Muscle of leg (tissue), 11 donors: ENCODE data around the gene MIGA2. TPM values are rescaled to one million over a fixed set of nuclear protein-coding genes. Genes with fewer than 3 reads are reported as not detected.
"Not testable (repeated sequence)": the region's sequence is repeated elsewhere in the genome, so short reads cannot be mapped to it uniquely, and the experiment has no call there.

Experiments
- DNase-seq: peaks from one replicate; pipeline ENCODE4 v3.0.0; 2013
- H3K27ac ChIP-seq: one replicate; pipeline ENCODE4 v1.5.1; 2013; ENCODE audit warnings: mild to moderate bottlenecking, low read length, control low read depth
- H3K27me3 ChIP-seq: one replicate; pipeline ENCODE4 v1.6.1; 2013; ENCODE audit warnings: low read length; ENCODE audit not compliant: control insufficient read depth, insufficient read depth
- H3K36me3 ChIP-seq: one replicate; pipeline ENCODE4 v1.6.1; 2013; ENCODE audit warnings: low read length; ENCODE audit not compliant: control insufficient read depth, insufficient read depth
- H3K4me1 ChIP-seq: one replicate; pipeline ENCODE4 v1.6.1; 2013; ENCODE audit warnings: low read length; ENCODE audit not compliant: control insufficient read depth, insufficient read depth
- H3K4me3 ChIP-seq: one replicate; pipeline ENCODE4 v1.5.1; 2013; ENCODE audit warnings: low read length, control low read depth
- H3K9me3 ChIP-seq: replicated peaks from 2 replicates; pipeline ENCODE4 v1.6.1; 2013; ENCODE audit warnings: low read depth, low read length; ENCODE audit not compliant: control insufficient read depth
- WGBS: methylation state at CpG from one replicate; pipeline ENCODE4 v1.1.5; 2013; ENCODE audit warnings: missing lambda C conversion rate; ENCODE audit not compliant: insufficient coverage; 5-methylcytosine and 5-hydroxymethylcytosine counted together
- polyA plus RNA-seq, 8 donors: library from polyadenylated mRNA; unstranded; fragments of 120-200 nt; gene quantifications; one replicate each; pipeline versions ENCODE4 v1.2.1 to v1.2.3, GENCODE V29; 2013; ENCODE audit warnings: inconsistent platforms in 1 of 8, low replicate concordance in 1 of 8; ENCODE audit not compliant: insufficient read length in 8 of 8, insufficient read depth in 1 of 8
- total RNA-seq: library from RNA; stranded (reverse); fragments of 120-200 nt; gene quantifications from one replicate; pipeline ENCODE4 v1.2.4, GENCODE V29; 2013

Gene MIGA2
- total and polyA plus RNA-seq, 9 donors: 12.4 to 18.2 (median 14.7) TPM

DNA sequence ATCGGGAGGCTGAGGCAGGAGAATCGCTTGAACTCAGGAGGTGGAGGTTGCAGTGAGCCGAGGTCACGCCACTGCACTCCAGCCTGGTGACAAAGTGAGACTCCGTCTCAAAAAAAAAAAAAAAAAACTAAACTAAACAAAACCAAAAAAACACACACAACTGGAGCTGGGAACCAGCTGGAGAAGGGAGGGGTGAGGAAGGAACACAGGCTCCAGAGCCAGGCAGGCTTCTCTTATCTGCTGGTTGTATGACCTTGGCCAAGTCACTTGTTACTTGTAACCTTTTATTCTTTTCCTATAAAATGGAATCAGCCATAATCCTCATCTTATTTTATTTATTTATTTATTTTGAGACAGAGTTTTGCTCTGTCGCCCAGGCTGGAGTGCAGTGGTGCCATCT lies 32.3 kb upstream of the MIGA2 start:
- Histone ChIP-seq H3K4me1 (peaks cover 27% of the 10 kb centered on the region), H3K36me3 (peaks cover 87% of the 10 kb centered on the region)
- not testable (repeated sequence) for H3K27me3 ChIP-seq, H3K9me3 ChIP-seq, H3K4me3 ChIP-seq, H3K27ac ChIP-seq, DNase-seq
- no CpG with 5 or more reads among the region's 6 CpGs for WGBS

DNA sequence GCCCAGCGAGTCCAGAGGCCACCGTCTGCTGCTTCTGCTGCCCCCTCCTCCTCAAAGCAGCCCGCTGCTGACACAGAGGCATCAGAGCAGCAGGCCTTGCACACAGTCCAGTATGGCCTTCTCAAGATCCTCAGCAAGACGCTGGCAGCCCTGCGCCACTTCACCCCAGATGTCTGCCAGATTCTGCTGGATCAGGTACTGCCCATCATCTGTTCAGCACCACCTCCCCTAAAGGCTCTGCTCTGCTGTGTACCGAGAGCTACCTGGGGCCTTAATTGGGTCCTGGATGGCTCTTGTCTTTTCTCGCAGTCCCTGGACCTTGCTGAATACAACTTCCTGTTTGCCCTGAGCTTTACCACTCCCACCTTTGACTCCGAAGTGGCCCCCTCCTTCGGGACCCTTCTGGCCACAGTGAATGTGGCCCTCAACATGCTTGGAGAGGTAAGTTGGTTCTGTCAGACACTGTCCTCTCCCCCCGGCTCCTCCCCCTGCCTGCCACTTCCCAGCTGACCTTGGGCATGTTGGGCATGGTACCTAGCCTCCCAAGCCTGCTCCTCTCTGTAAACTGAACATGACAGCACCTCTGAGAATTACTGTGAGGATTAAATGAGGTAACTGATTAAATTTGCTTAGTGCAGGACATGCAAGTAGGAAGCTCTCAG lies 31.0 kb upstream of the MIGA2 start:
- Histone ChIP-seq H3K27ac (no peak overlapping the region), H3K36me3 (peaks cover 87% of the 10 kb centered on the region)
- WGBS: 82% methylated on average over 7 of the region's 10 CpGs

DNA sequence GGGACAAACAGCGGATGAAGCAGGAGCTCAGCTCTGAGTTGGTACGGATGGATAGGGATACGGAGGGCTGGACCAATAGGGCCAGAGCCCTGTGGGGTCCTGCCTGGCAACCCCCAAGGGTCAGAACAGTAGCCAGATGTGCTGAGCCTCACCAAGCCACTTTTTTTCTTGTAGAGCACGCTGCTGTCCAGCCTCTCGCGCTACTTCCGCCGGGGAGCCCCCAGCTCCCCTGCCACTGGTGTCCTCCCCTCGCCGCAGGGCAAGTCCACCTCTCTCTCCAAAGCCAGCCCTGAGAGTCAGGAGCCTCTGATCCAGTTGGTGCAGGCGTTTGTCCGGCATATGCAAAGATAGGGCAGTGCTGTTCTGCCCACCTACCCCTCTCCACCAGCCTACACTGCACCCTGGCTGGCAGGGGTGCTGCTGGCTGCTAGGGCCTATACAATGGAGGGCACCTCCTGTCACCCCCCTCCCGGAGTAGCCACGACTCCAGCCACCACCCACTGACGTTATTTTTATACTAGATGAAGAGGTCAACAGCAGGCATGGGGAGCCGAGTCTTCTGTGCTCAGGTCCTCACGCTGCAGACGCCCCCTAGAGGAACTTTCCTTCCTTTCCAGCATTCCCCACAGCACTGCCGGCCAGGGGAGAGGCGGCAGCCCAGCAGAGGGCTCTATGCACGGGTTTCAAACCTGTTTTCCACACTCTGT lies 29.9 kb upstream of the MIGA2 start:
- H3K36me3 ChIP-seq: peaks cover 89% of the 10 kb centered on the region
- H3K4me1 ChIP-seq: peaks cover 32% of the 10 kb centered on the region
- 63% methylated on average over 16 of the region's 21 CpGs for WGBS
- H3K4me3 ChIP-seq: no peak overlapping the region
- peak; percentile 80 for DNase-seq
- H3K9me3 ChIP-seq: no peaks in the 10 kb centered on the region
- H3K27ac ChIP-seq: peak overlapping the region; percentile 55
- no peaks in the 10 kb centered on the region for H3K27me3 ChIP-seq

More for the DNA sequence above, 31.0 kb upstream of the MIGA2 start:
- no peak for DNase-seq
- no peaks in the 10 kb centered on the region for H3K27me3 ChIP-seq
- H3K4me3 ChIP-seq: no peak overlapping the region
- H3K9me3 ChIP-seq: no peaks in the 10 kb centered on the region
- H3K4me1 ChIP-seq: peaks cover 27% of the 10 kb centered on the region

DNA sequence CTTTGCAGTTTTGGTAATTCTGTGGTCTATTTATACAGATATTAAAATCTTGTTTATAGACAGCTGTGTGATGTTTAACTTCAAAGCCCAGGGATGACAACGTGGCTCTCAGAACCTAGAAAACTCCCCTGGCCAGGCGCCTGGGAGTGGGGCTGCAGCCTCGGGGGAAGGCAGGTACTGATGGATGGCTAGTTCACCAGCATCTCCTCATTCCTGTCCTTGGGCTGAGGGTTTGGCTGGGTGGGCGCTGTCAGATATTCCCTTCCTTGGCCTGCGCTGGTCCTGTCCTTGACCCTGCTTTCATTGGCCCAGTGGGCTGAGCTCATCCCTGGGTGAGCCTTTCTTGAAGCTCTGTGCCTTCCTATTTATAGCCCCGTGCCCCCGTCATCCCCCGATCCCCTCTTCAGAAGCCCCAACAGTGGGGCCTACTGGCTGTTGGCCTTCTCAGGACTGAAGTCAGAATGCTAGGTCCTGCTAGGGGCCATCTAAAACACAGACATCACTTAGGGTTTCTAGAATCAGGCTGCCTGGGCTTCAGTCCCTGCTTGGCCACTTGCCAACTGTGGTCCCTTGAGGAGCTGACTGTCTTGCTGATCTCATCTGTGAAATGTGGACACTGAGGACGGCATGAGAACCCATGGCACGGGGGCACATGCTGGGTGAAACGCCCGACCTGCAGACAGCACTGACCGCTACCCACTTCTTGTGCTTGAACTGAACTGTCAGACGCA lies 29.2 kb upstream of the MIGA2 start:
- H3K36me3 ChIP-seq: peaks cover 87% of the 10 kb centered on the region
- no peaks in the 10 kb centered on the region for H3K27me3 ChIP-seq
- H3K9me3 ChIP-seq: no peaks in the 10 kb centered on the region
- DNase-seq: peak; percentile 71
- peak overlapping the region; percentile 22 for H3K27ac ChIP-seq
- no peak overlapping the region for H3K4me3 ChIP-seq
- 65% methylated on average over 12 of the region's 14 CpGs for WGBS
- H3K4me1 ChIP-seq: peaks cover 32% of the 10 kb centered on the region

DNA sequence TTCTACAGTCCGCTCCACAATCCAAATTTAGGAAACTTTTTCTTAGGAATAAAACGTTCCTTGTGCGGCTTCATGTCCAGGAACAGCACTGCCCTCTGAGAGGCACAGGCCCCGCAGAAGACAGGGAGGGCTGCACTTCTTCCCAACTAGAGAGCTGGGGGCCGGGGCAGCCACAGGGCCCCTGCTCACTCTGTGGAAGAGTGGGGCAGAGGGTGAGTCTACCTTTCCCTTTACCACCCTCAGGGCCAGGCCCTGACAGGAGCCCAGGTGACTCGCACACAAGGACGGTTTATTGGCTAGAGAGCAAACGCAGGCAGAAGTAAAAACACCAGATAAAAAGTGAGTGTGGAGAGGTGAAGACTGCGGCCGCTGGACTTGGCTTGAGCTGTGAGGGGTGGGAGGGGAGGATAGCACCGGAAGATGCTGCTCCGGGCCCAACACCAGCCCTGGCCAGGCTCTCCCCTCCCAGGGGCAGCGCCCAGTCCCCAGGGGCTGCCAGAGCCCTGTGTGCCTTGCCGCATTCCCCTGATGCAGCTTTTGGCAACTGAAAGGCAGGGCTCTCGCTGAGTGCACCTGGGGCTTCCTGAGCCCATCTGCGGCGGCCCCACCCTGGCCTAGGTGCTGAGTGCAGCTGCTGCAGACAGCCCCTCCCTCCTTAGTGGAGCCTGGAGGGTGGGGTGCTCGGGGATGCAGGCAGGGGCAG lies 28.5 kb upstream of the MIGA2 start:
- H3K27me3 ChIP-seq: no peaks in the 10 kb centered on the region
- peak overlapping the region; percentile 22 for H3K27ac ChIP-seq
- H3K9me3 ChIP-seq: no peaks in the 10 kb centered on the region
- no peak overlapping the region for H3K4me3 ChIP-seq
- H3K4me1 ChIP-seq: peaks cover 36% of the 10 kb centered on the region
- peaks cover 86% of the 10 kb centered on the region for H3K36me3 ChIP-seq
- DNase-seq: no peak
- 60% methylated on average over 6 of the region's 18 CpGs for WGBS

DNA sequence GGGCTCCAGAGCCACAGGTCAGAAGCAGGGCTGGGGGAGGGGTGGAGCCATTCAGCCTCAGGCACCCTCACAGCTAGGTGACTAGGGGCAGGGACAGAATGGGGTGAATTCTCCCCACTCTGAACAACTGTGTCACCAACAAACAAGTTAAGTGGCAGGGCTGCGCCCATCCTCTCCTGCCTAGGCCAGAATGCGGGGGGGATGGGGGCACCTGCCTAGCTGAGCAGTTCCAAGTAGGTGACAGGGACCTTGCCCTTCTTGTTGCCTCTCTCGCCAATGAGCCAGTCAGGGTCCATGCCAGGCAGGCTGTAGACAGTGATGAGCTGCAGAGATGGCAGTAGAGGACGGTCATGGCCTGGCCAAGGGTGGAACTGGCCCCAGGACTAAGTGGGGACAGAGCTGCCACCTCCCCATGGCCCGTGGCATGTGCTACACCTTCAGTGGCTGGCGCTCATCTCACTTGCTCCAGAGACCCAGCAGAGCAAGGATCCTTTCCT lies 27.9 kb upstream of the MIGA2 start:
- Histone ChIP-seq H3K36me3 (peaks cover 86% of the 10 kb centered on the region), H3K27ac (no peak overlapping the region), H3K4me1 (peaks cover 36% of the 10 kb centered on the region), H3K4me3 (no peak overlapping the region), H3K9me3 (no peaks in the 10 kb centered on the region), H3K27me3 (no peaks in the 10 kb centered on the region)
- DNase-seq: no peak
- WGBS: 85% methylated on average over 6 of the region's 6 CpGs

DNA sequence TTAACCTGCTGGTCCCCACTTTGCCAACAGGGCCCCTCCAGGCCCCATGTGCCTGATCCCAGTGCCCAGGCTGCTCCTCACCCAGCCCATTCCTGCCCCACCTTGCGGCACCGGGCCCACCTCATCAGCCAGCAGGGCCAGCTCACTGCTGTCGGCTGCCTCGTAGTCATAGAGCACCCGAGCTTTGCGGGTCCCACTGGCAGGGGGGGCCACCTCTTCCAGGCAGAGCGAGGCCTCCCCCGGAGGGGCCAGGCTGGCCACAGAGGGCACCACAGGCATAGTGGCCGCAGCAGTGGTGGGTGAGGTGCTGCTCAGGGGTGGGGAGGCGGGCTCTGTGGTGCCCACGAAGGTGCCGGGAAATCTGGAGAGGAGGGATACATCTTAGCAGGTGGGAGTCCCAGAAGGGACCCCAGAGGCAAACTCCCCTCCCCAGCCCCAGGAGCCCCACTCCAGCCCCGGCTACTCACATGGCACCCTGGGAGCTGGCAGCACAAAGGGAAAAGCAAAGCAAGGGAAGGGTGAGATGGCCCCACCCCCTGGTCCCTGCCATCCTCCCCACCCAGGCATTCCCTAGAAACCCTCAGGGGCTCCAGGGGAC lies 27.3 kb upstream of the MIGA2 start:
- DNase-seq: no peak
- peaks cover 90% of the 10 kb centered on the region for H3K36me3 ChIP-seq
- no peaks in the 10 kb centered on the region for H3K9me3 ChIP-seq
- peaks cover 36% of the 10 kb centered on the region for H3K4me1 ChIP-seq
- H3K4me3 ChIP-seq: no peak overlapping the region
- H3K27me3 ChIP-seq: no peaks in the 10 kb centered on the region
- 75% methylated on average over 9 of the region's 13 CpGs for WGBS
- H3K27ac ChIP-seq: no peak overlapping the region

DNA sequence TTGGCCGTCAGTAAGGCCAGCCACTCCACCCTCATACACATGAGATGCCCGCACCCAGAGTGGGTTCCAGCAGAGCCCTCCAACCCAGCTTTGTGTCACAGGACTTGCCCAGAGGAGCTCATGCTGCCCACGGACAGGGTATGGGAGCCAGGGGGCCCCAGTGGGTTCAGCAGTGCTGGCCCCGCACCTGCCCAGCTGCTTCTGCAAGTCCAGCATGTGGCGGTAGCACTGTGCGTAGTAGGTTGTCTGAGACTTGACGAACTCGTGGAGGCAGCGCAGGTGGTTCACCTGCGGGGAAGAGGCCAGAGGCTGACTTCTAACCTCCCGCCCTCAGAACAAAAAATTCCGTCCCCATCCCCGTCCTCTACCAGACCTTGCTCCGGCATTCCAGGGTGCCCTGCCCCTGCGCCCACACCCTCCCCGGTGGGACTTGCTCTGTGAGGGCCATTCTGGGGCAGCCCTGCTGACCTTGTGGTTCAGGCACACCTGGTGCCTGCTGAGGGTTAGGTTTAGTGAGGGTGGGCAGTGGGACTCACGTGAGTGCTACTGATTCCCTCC lies 26.8 kb upstream of the MIGA2 start:
- 92% methylated on average over 15 of the region's 17 CpGs for WGBS
- Histone ChIP-seq H3K27ac (no peak overlapping the region), H3K4me3 (no peak overlapping the region), H3K4me1 (peaks cover 36% of the 10 kb centered on the region), H3K27me3 (no peaks in the 10 kb centered on the region), H3K9me3 (no peaks in the 10 kb centered on the region), H3K36me3 (peaks cover 93% of the 10 kb centered on the region)
- DNase-seq: no peak

DNA sequence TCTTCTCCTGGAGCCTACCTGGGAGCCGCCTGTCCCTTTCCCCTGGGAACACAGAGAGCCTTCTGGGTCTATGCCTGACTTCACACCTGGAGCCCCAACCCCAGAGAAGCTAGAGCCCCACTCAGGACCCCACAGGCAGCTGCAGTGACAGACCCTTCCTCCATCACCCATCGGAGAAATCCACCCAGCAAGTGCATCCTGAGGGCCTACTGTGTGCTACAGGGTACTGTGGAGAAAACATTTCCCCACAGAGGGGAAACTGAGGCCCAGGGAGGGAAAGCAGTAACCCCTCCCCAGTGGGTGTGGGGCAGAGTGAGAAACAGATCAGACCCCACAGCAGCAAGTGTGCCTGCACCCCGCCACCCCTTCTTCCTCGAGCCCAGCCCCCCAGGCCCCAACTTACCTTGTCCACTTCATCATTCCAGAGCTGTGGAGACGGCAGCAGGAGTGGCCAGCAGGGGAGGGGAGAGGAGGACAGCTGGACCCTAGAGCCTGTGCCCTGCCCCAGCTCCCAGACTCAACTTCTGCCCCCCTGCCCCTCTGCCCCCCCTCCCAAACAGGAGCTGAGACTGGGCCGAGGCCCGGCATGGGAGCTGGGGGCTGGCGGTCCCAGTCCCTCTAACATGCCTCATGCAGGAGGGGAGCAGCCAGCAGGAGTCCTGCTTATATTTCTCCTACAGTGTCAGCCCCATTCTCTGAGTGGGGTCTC lies 26.0 kb upstream of the MIGA2 start:
- H3K4me3 ChIP-seq: no peak overlapping the region
- WGBS: 89% methylated on average over 3 of the region's 8 CpGs
- H3K36me3 ChIP-seq: peaks cover 90% of the 10 kb centered on the region
- peaks cover 36% of the 10 kb centered on the region for H3K4me1 ChIP-seq
- no peaks in the 10 kb centered on the region for H3K27me3 ChIP-seq
- DNase-seq: no peak
- no peak overlapping the region for H3K27ac ChIP-seq
- no peaks in the 10 kb centered on the region for H3K9me3 ChIP-seq
